ENCODE results near the gene SLC16A10.
"Not testable (repeated sequence)": the region's sequence is repeated elsewhere in the genome, so short reads cannot be mapped to it uniquely, and the experiment has no call there.

The SLC16A10 gene

DNA sequence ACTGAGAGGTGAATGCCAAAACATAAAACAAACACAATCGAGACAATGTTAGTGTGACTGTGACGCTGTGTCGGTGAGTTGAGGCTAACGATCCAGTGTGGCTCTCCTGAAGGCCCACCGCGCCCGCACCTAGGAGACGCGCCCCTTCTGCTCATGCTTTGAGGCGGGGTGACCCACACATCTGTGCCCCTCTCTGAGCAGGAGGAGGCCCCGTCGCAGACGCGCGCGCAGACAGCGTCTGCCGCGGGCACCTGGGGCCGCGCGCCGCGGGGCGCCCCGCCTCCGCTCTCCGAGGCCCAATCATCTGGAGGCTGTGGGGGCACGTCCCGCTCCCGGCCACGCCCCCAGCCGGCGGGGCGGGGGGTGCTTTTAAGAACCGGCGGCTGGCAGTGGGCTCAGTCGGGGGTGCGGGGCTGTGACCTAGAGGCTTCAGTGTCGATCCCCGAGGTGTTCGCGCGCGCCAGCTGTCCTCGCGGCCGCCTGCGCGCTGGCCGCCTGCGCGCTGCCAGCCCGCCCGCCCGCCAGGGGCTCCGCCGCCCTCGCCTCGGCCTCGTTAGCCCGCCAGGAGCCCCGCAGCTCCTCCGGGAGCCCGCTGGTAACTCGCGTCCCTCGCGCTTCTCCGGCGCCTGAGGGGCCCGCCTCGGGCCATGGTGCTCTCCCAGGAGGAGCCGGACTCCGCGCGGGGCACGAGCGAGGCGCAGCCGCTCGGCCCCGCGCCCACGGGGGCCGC, at the start of gene SLC16A10:
SLC16A10 (plus strand) TSS at position 398 of the 730 bp plus-strand sequence; CDS start at position 648, 250 bp downstream.
- H3K27ac ChIP-seq = peak within 1 kb of the TSS in 16 of 21 experiments; percentile 3 to 74 (median 51)
- H3K4me3 ChIP-seq = peak within 1 kb of the TSS; percentile 38 to 66 (median 61)

DNA sequence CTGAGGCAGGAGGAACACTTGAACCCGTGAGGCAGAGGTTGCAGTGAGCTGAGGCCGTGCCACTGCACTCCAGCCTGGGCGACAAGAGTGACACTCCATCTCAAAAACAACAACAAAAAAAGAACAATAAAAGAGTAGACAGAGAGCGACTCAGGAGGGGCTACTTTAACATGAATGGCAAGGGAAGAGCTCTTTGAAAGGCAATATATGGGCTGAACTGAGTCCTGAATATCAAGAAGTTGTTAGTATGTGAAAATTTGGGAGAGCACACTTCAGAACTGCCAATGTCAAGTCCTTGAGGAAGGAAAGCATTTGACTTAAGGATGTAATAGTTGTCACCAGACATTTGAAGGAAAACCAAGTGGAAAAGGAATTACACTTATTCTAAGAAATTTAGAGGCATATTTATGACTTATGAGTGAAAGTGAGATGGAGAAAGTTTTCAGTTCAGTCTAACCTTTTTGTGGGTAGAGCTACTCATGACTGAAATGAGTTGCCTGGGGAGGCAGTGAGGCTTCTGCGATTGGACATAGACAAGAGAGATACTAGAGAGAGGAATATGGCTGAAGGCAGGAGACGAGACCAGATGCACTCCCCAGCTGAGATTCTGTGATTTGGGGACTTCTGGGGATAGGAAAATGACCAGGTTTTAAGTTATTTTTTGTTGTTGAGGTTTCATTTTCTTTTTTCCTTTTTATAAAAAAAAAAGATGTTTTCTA, 48.6 kb upstream of the SLC16A10 start:
- no peak overlapping the region for H3K4me3 ChIP-seq

GRCh38 chr6:111041917-111042316, 45.4 kb upstream of the SLC16A10 start:
- Histone ChIP-seq H3K4me3 (no peak overlapping the region), H3K27ac (no peak overlapping the region)

More for the DNA sequence above, 48.6 kb upstream of the SLC16A10 start:
- H3K27ac ChIP-seq = no peak overlapping the region

GRCh38 chr6:111047244-111047643, 40.1 kb upstream of the SLC16A10 start:
- Histone ChIP-seq H3K4me3 (no peak overlapping the region), H3K27ac (no peak overlapping the region)

- Histone ChIP-seq H3K4me3 (no peak overlapping the region), H3K27ac (no peak overlapping the region)
Observed at GRCh38 chr6:111050261-111051023, 36.9 kb upstream of the SLC16A10 start.

DNA sequence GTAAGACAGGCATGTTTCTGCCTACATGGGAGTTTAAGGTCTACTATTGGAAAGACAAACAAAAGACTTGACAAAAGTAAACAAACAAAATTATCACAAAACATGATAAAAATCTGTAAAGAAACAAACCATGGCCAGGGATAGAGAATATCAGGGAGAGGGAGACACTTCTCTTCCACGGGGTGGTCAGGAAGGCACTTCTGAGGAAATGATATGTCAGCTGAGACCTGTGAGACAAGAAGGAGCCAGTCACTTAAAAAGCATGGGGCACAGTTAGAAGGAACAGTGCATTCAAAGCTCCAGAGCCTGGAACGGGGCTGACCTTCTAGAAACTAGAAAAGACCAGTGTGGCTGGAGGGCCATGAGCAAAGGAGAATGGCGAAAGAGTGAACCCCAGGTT, 35.1 kb upstream of the SLC16A10 start:
- Histone ChIP-seq H3K4me3 (no peak overlapping the region), H3K27ac (no peak overlapping the region)

DNA sequence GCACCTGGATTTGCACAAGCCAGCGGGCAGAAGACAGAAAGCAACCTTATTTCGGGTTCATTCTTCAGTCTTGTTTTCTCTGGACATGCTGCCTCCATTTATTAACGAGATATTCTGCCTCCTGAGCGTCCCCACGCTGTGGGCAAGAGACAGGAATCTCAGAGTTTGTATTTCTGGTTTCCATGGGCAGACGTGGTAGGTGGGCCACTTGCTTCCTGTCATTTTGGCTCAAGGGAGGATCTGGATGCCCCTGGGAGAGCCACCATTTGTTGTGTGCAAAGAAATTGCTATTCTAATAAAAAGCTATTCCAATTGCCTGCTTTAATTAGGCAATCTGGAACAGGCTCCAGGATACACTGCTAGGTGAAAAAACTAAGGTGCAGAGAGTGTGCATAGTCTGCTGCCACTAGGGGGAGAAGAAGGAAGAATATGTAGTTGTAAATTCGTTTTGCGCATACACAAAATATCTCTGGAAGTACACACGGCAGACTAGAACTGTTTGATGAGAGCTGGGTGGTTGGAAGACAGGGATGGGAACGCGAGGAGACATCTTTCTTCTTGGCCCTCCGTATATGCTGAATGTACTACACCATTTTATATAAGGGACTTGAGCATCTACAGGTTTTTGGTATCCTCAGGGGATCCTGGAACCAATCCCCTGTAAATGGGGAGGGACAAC, 30.1 kb upstream of the SLC16A10 start:
- Histone ChIP-seq H3K27ac (no peak overlapping the region), H3K4me3 (no peak overlapping the region)

DNA sequence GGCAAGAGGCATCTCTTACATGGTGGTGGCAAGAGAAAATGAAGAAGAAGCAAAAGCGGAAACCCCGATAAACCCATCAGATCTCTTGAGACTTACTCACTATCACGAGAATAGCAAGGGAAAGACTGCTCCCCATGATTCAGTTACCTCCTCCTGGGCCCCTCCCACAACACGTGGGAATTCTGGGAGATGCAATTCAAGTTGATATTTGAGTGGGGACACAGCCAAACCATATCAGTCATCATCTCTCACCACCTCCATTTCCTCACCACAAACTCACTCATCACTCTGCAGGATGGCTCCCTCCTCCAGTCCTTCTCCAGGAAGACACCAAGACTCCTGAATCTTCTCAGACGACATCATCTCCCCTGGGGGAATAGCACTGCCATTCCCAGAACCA, 25.8 kb upstream of the SLC16A10 start:
- H3K4me3 ChIP-seq = no peak overlapping the region
- no peak overlapping the region for H3K27ac ChIP-seq

DNA sequence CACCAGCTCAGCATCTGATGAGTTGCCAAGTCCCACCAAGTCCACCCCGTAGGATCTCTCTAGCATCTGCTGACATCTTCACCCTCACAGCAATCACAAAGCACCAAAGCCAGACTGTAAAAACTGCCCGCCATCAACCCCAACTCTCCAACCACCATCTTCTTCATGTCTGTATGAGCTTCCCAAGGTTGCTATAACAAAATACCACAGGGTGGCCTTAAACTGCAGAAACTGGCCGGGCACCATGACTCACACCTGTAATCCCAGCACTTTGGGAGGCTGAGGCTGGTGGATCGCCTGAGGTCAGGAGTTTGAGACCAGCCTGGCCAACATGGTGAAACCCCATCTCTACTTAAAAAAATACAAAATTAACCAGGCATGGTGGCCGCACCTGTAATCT, 25.3 kb upstream of the SLC16A10 start:
- H3K4me3 ChIP-seq, H3K27ac ChIP-seq: not testable (repeated sequence)

DNA sequence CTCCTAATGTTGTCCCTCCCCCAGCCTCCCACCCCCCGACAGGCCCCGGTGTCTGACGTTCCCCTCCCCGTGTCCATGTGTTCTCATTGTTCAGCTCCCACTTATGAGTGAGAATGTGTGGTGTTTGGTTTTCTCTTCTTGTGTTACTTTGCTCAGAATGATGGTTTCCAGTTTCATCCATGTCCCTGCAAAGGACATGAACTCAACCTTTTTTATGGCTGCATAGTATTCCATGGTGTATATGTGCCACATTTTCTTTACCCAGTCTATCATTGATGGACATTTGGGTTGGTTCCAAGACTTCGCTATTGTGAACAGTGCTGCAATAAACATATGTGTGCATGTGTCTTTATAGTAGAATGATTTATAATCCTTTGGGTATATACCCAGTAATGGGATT, 24.4 kb upstream of the SLC16A10 start:
- H3K4me3 ChIP-seq, H3K27ac ChIP-seq: not testable (repeated sequence)

DNA sequence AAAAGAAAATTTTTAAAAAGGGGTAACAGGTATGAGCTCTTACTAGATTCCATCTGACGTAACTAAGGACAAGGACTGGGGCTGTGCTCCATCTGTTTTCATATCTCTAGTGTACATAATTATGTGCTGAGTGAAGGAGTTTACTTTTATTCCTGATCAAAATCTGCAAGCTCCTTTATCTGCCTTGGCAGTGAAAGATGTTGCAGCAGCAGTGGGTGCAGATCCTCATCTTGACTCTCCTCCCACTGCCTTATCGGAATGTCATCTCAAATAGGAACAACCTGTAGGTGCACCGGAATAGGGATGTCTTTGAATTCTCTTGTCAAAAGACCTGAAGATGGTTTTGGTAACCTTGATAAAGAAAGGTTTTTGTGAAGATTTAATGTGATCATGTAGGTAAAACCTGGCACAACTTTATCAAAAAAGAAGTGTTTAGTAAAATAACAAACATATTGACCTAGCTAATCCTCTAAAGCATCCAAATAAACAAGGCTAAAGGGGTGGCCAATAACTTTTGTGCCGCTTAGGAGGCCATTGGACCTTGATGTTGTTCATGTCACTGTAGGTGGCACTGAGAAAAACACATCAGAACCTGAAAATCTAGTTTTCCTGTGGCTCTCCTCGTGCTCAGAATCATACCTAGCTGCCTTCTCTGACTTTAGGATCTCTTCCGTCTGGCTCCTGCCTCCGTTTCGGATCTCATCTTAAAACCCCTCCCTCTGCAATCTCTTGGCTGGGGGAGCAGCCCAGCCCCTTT, 19.0 kb upstream of the SLC16A10 start:
- Histone ChIP-seq H3K4me3 (no peak overlapping the region), H3K27ac (no peak overlapping the region)

DNA sequence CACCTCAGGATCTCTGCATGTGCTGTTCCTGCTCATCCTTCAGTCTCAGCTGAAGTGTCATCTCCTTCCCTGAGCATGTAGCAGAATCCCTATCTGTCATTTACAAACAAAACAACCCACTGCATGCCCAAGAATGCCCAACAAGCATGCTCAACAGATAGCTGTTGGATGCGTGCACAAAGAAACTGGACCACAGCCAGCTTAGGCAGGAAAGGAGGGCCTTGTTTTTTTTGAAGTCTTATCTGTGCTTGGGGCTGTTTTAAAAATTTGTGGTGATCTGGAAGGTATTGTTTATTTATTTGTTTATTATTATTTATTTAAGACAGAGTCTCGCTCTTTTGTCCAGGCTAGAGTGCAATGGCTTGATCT, 18.5 kb upstream of the SLC16A10 start:
- H3K27ac ChIP-seq = no peak overlapping the region
- no peak overlapping the region for H3K4me3 ChIP-seq

DNA sequence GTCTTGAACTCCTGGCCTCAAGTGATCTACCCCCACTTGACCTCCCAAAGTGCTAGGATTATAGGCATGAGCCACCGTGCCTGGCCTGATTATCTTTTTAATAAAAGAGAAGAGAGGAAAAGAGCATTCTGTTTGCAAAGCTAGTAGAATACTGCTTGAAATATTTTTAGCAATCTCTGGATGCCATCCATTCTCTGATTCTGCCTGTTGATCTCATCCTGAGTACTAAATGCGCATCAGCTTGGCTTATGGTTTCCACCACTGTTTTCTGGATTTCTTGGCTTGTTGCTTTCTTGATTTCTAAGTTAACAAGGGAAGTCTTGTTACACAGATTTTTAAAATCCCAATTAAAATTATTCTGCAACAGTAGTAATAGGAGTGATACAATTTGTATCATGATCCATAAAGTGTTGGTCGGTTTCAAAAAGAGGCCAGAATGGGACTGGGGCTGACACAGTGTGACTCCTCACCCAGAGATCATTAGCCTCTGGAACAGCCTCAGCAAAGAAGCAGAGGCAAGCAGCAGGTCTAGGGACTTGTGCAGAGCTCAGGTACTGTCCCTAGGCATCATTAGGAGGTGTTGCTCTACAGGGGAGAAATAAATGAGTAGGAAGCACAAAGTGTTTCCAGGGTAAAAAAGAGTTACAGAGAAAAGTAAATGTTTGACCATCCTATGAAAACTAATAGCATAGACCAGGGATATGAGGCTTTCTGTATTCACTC, 17.8 kb upstream of the SLC16A10 start:
- Histone ChIP-seq H3K4me3 (no peak overlapping the region), H3K27ac (no peak overlapping the region)

- Histone ChIP-seq H3K27ac (no peak overlapping the region), H3K4me3 (no peak overlapping the region)
Observed at GRCh38 chr6:111070105-111071005, 16.9 kb upstream of the SLC16A10 start.

GRCh38 chr6:111072801-111073360, 14.4 kb upstream of the SLC16A10 start:
- Histone ChIP-seq H3K27ac (no peak overlapping the region), H3K4me3 (no peak overlapping the region)

GRCh38 chr6:111074311-111074710, 13.0 kb upstream of the SLC16A10 start:
- H3K4me3 ChIP-seq = no peak overlapping the region

GRCh38 chr6:111076024-111076695, 11.1 kb upstream of the SLC16A10 start:
- H3K27ac ChIP-seq = peak overlapping the region in 5 of 21 experiments; percentile 10 to 65 (median 26)

More at GRCh38 chr6:111074311-111074710, 13.0 kb upstream of the SLC16A10 start:
- H3K27ac ChIP-seq = no peak overlapping the region

More at GRCh38 chr6:111076024-111076695, 11.1 kb upstream of the SLC16A10 start:
- H3K4me3 ChIP-seq = no peak overlapping the region

Measured in skin epidermis (tissue), 12 donors.